GM18502 (cell line): Measurements from ENCODE around the gene CFAP298.

Experiments
- ATAC-seq: cut with Tn5 transposase; IDR thresholded peaks from one replicate; pipeline ENCODE4 v1.9.1; 2021; ENCODE audit warnings: mild to moderate bottlenecking; ENCODE audit not compliant: unreplicated experiment, poor library complexity

The CFAP298 gene

DNA sequence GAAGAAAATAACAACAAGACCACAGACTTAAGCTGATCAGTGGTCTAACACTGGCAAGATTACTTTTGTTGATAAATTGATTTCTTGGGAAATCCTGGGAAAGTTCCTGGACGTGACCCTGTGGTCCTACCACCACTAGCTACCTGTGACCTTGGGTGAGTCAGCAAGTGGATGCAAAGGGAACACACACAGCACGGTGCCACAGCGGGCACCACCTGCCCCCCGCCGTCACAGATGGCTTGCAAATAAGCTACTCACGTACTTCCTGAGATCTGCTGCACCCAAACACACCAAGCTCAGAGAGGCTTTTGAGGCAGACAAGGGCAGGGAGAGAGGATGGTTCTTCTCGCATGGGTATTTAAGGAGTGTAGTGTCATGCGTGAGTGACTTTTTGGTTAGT lies 12.7 kb downstream of the CFAP298 start:
- no peak for ATAC-seq

GRCh38 chr21:32599091-32599490 lies 13.1 kb downstream of the CFAP298 start:
- ATAC-seq: no peak

DNA sequence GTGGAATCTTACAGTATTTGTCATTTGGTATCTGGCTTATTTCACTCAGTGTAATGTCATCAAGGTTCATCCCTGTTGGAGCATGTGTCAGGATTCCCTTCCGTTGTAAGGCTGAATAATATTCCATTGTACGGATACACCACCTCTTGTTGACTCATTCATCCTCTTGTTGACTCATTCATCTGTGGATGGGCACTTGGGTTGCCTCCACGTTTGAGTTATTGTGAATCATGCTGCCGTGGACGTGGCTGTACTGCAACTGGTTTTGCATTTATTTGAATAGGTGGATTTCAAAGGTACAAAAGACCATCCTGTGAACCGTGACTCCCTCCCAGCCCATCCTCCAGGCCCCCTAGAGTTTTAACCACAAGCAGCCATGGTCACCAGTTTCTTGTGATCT lies 15.0 kb downstream of the CFAP298 start:
- no peak for ATAC-seq

GRCh38 chr21:32595431-32595830 lies 16.7 kb downstream of the CFAP298 start:
- ATAC-seq: no peak

DNA sequence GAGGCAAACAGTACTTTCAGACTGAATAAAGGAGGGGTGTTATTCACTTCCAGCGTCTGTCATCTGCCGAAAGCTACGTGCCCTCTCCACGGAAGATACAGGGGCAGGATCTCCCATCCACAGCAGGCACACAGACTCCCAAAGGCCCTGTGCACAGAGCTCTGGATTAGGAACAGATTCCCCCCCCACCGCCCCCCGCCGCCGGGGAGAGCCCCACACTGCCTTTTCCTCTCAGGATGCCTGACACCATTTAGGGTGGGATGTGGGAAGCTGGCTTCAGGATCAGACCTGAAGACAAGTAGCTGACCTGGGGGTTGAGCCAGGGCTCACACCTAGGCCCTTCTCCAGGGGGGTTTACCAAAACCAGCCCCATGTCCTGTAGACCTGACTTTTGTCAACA lies 18.5 kb downstream of the CFAP298 start:
- no peak for ATAC-seq

- no peak for ATAC-seq
These were observed 19.2 kb downstream of the CFAP298 start for GRCh38 chr21:32592929-32593502.

DNA sequence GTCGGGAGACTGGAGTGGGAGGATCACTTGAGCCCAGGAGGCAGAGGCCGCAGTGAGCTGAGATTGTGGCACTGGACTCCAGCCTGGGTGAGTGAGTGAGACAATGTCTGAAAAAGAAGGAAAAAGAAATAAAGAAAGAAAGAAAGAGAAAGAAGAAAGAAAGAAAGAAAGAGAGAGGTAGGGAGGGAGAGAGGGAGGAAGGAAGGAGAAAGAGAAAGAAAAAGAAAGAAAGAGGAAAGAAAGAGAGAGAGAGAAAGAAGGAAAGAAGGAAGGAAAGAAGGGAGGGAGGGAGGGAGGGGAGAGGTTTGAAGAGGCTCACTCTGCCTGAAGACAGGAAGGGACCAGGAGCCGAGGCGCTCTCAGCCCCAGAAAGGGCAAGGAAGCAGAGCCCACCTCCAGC lies 22.0 kb downstream of the CFAP298 start:
- no peak for ATAC-seq

DNA sequence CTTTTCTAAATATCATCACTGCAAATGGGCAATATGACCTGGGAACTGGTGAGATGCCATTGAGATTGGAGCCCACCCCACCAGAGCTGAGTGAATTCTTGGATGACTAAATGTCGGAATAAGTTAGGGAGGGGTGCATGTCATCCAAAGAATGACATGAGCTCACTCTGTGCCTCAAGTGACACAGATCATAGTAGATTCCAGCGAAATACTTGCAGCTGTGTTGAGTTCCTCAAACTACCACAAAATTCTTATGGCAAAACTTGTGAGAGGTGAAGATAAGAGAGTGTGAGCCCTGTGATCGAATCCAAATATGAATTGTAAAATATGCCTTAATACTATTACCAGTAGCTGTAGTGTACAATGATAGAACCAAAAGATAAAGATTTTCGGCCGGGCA lies 24.5 kb downstream of the CFAP298 start:
- ATAC-seq: no peak

DNA sequence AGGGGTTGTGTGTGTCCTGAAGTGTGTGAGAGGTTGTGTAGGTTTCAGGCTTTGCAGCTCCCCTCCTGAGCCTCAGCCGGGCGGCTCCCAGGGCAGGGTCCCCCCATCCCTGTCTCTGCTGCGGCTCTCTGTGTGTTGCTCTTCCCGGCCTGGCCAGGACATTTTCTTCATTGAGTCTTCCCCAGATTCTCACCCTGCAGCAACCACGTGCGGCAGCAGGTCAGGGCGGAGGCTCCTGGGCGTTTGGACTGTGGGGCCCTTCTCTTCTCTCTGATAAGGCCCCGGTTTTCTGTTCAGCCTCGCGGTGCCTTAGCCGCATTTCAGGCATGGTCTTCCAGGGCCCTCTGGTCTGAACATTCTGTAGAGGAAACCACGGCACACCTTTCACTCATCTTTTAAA lies 25.1 kb downstream of the CFAP298 start:
- ATAC-seq: no peak

DNA sequence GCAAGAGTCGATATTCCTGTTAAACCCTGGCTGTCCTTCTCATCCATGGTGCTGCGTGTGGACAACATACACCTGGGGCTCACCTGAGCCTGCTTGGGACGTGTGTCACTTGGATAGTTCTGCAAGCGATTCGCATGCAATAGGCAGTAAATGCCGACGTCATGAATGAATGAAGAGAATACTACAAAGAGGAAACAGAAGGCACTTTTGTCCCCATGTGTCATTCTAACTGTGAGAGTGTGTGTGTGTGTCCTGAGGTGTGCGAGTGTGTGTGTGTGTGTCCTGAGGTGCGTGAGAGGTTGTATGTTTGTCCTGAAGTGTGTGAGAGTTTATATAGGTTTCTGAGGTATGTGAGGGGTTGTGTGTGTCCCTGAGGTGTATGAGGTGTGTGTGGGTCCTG lies 26.2 kb downstream of the CFAP298 start:
- ATAC-seq: no peak

- ATAC-seq: no peak
These were observed 27.0 kb downstream of the CFAP298 start, which contains the start of gene TCP10L for GRCh38 chr21:32585042-32585710. TSS of gene TCP10L (minus strand) at chr21:32585523. CDS start at chr21:32584304, 1,219 bp downstream.

GRCh38 chr21:32584472-32584871 lies 27.7 kb downstream of the CFAP298 start:
- no peak for ATAC-seq

DNA sequence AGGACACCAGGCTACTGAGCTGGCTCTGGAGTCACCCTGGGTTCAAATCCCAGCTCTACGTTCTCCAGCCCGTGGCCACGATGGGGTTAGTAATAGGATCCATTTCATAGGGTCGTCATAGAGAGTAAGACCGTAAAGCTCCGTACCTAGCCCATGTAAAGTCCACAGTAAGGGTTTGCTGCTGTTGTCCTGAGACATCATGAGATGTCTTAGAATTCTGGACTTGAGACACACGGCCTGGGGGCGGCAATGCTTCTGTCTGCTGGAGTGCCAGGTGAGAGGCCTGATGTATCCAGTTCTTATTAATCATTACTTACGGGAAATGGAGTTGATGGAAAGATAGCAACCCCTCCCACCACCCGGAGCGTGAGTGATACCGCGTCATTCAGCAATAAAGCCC lies 30.4 kb downstream of the CFAP298 start:
- no peak for ATAC-seq

GRCh38 chr21:32580949-32581348 lies 31.2 kb downstream of the CFAP298 start:
- no peak for ATAC-seq

- no peak for ATAC-seq
These were observed 34.0 kb downstream of the CFAP298 start for GRCh38 chr21:32578107-32578691.

DNA sequence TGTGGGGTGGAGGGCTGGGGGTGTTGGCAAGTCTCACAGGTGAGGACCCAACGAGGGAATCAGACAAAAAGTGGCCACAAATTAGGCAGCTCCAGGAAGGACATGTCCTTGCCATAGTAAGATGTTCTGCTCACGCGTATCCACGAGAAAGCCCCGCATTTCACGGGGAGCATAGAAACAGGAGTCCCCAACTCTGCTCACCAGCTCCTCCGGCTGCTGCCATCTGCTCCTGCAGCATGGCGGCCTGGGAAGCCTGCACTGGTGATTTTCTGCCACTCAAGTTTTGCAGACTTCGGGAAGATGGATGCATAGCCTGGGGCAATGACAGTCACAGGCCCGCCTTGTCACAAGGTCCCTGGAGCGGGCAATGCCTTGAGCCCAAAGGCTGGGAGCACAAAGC lies 36.2 kb downstream of the CFAP298 start:
- ATAC-seq: no peak

GRCh38 chr21:32574946-32575925 lies 36.9 kb downstream of the CFAP298 start:
- no peak for ATAC-seq

DNA sequence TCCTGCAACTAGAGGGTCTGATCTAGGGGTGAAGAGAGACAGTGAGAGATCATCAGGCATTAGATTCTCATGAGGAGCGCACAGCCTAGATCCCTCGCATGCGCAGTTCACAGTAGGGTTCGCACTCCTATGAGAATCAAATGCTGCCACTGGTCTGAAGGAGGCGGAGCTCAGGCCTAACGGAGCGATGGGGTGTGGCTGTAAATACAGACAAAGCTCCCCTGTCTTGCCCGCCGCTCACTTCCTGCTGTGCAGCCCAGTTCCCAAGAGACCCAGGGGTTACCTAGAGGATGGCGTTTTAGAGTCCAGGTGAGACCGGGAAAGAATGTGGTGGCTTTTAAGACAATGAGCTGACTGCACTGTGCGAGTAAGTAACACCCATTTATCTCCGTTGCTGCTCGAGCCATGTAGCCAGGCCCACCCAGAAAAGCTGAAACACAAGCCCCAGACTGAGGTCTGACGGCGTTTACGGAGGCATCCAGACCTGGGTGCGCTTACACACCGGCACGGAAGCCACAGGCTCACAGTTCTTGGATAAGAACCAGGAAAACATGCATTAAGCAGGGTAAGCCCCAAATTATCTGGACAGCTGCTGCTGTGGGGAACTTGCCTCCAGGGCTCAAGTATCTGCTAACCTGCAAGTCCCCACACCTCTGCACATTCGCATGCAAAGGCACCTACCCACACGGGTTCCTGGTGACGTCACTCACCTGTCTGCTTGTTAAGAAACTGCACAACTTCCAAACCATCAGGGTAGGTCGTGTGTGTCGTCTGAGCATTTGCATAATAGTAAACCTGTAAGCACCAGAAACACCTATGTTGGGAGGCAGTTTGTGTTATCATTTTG lies 39.4 kb downstream of the CFAP298 start:
- ATAC-seq: no peak

DNA sequence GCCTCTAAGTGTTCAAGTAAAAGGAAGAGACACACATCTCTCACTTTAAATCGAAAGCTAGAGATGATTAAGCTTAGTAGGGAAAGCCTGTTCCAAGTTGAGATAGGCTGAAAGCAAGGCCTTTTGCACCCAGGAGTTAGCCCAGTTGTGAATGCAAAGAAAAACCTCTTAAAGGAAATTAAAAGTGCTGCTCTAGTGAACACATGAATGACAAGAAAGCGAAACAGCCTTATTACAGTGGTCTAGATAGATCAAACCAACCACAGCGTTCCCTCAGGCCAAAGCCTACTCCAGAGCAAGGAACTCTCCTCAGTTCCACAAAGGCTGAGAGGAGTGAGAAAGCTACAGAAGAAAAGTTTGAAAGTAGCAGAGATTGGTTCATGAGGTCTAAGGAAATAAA lies 41.7 kb downstream of the CFAP298 start:
- no peak for ATAC-seq
